ENCODE results near the gene KCNJ5. TPM values are rescaled to one million over a fixed set of nuclear protein-coding genes. Genes with fewer than 3 reads are reported as not detected.

The KCNJ5 gene
- total RNA-seq, 1 donor from 2014 or later: 8.5 TPM

DNA sequence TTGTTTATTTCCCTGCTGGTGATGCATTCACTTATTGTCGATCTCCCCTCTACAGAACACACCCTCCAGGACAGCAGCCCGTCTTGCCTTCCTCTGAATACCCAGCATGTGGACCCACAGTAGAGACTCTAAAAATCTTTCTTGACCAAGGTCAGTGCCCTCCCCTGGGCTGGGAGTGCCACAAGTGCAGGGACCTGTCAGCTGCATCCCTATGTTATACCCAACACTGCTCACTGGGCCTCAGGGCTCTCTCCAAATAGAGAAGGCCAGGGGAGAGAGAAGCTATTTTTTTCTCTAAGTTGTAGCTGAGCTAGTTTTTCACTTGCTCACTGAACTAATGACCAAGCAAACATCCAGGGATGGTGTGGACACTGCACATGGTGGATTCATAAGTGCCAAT, 33.8 kb upstream of the KCNJ5 start:
- TF ChIP-seq CTCF (IDR thresholded peaks at IDR 0.05): no peak
- Histone ChIP-seq H3K27me3 (no peaks in the 10 kb centered on the region), H3K27ac (no peak overlapping the region), H3K36me3 (no peaks in the 10 kb centered on the region), H3K4me1 (no peaks in the 10 kb centered on the region), H3K9me3 (no peaks in the 10 kb centered on the region), H3K4me3 (no peak overlapping the region)
- intact Hi-C loops (cut with DNase I): no loop called here
- DNase-seq: no peak
- ATAC-seq: no peak

- peak; percentile 99 for TF ChIP-seq CTCF (IDR thresholded peaks at IDR 0.05)
- Histone ChIP-seq H3K4me1 (no peaks in the 10 kb centered on the region), H3K9me3 (no peaks in the 10 kb centered on the region), H3K27me3 (no peaks in the 10 kb centered on the region), H3K4me3 (no peak overlapping the region), H3K27ac (no peak overlapping the region), H3K36me3 (no peaks in the 10 kb centered on the region)
- DNase-seq (peak; percentile 91), ATAC-seq (peak; percentile 95)
- intact Hi-C loops (cut with DNase I): no loop called here
These were observed 31.4 kb upstream of the KCNJ5 start for GRCh38 chr11:128859563-128860441.

GRCh38 chr11:128860571-128861361, 30.4 kb upstream of the KCNJ5 start:
- H3K27me3 ChIP-seq: no peaks in the 10 kb centered on the region
- no peaks in the 10 kb centered on the region for H3K4me1 ChIP-seq
- DNase-seq: no peak
- ATAC-seq: no peak
- TF ChIP-seq CTCF (IDR thresholded peaks at IDR 0.05): no peak
- intact Hi-C loops (cut with DNase I): no loop called here
- no peaks in the 10 kb centered on the region for H3K9me3 ChIP-seq
- no peak overlapping the region for H3K27ac ChIP-seq
- H3K4me3 ChIP-seq: no peak overlapping the region
- H3K36me3 ChIP-seq: no peaks in the 10 kb centered on the region

DNA sequence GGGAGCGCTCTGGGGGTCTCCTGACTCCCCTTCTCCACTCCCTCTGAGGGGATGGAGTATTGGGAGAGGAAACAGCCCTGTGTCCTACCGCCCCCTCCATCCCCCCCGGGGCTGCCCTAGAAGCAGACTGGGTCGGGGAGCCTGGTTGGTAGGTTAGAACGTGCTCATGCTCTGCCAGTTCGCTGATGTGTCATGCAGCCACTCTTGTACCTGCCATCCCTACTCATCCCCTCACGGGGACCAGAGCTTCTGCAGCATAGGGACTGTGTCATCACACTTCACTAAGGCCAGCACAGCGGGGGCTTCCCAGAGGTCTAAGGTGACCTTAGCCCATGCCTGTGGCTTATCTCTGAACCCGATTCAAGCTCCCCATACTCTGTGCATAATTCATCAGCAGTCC, 28.8 kb upstream of the KCNJ5 start:
- no peaks in the 10 kb centered on the region for H3K36me3 ChIP-seq
- no peak for TF ChIP-seq CTCF (IDR thresholded peaks at IDR 0.05)
- no peaks in the 10 kb centered on the region for H3K4me1 ChIP-seq
- no peak overlapping the region for H3K4me3 ChIP-seq
- intact Hi-C loops (cut with DNase I): no loop called here
- no peak overlapping the region for H3K27ac ChIP-seq
- no peaks in the 10 kb centered on the region for H3K9me3 ChIP-seq
- DNase-seq (no peak), ATAC-seq (no peak)
- H3K27me3 ChIP-seq: no peaks in the 10 kb centered on the region

DNA sequence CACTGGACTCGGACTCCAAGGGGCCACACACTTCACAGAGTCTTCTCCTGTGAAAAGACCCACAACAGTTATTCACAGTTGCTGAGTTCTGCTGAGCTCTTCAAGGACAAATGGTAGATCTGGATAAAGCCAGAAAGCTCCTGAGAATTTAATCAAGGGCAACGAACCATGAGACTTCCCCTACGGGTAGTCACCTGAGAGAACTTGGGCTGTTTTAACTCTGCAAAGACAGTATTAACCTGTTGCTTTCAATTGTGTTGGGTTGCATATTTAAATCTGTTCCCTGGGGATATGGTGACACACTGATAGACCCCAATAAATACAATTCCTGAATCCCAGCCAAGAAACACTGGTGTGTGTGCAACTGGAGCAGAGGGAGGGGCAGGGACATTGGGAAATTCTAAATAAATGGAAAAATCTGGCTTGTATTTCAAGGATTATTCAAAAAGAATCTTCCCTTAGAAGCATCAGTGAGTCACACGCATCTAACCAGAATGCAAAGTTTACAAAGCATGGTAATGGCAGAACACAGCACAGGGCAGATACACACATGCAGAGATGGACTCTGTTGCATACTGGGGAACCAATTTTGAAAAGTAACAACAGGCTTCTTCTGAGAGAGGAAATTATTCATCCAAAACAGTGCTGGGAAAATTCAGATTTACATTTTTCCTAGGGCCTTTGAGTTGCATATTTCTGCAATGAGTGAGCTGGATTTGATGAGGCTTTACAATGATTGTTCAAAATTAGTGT, 28.1 kb upstream of the KCNJ5 start:
- no peaks in the 10 kb centered on the region for H3K36me3 ChIP-seq
- H3K27me3 ChIP-seq: no peaks in the 10 kb centered on the region
- no peak for TF ChIP-seq CTCF (IDR thresholded peaks at IDR 0.05)
- intact Hi-C loops (cut with DNase I): no loop called here
- DNase-seq (no peak), ATAC-seq (no peak)
- H3K27ac ChIP-seq: no peak overlapping the region
- no peaks in the 10 kb centered on the region for H3K9me3 ChIP-seq
- H3K4me1 ChIP-seq: no peaks in the 10 kb centered on the region
- no peak overlapping the region for H3K4me3 ChIP-seq
